GM12878 (cell line): ENCODE measurements around the gene KDM3B. TPM values are rescaled to one million over a fixed set of nuclear protein-coding genes. Genes with fewer than 3 reads are reported as not detected.
A peak's percentile ranks its signal among the peaks of the same experiment; 100 is the strongest.

Experiments
- ATAC-seq: fragments of 200-7000 bp; cut with Tn5 transposase; 3 replicates; pipeline ENCODE4 v1.9.1; 2020; ENCODE audit warnings: mild to moderate bottlenecking, moderate library complexity
- BruUV-seq: library from RNA; stranded (reverse); fragments of 400-500 nt; replicated peaks from 2 replicates; lab custom pipeline; 2021; lab: Mats Ljungman, UMichigan
- CTCF ChIA-PET: fragments of 300-600 bp; sonication (Branson Sonifier 250); formaldehyde crosslinking; extraction: SDS; loops from one replicate; lab custom pipeline; 2021; ENCODE audit warnings: inconsistent platforms; lab: Yijun Ruan, JAX
- POLR2A ChIA-PET: fragments of 350-600 bp; formaldehyde crosslinking; extraction: SDS; loops from one replicate; lab custom pipeline; 2021; ENCODE audit warnings: inconsistent platforms; lab: Charles Lee
- RAD21 ChIA-PET: fragments of 300-600 bp; sonication (Branson Sonifier 250); formaldehyde crosslinking; loops from one replicate; lab custom pipeline; 2023; ENCODE audit warnings: antibody characterized with exemption; ENCODE audit not compliant: unreplicated experiment; lab: Charles Lee
- SMC1A ChIA-PET: fragments of 300-600 bp; sonication (Branson Sonifier 250); formaldehyde crosslinking; loops from one replicate; lab custom pipeline; 2023; ENCODE audit not compliant: unreplicated experiment, uncharacterized antibody; lab: Charles Lee
- DNase-seq: peaks from one replicate; pipeline ENCODE4 v3.0.0-alpha.2; 2011; ENCODE audit warnings: low read depth, low spot score
- FAIRE-seq: peaks from 3 replicates; lab custom pipeline; 2011; peaks lifted over from hg19 to GRCh38; lab: Jason Lieb, UNC
- H2AFZ ChIP-seq: 2 replicates; pipeline ENCODE4 v1.6.0; 2011; ENCODE audit warnings: low read depth, low read length, control low read depth; ENCODE audit not compliant: control insufficient read depth
- H3K27ac ChIP-seq: 2 replicates; pipeline ENCODE4 v1.5.1; 2011; ENCODE audit warnings: control low read depth; ENCODE audit not compliant: control insufficient read depth, insufficient read depth
- H3K27me3 ChIP-seq, 2 experiments: replicated peaks in 1 of 2; 2 replicates each; pipeline versions ENCODE4 v1.6.0 to v1.6.1; 2011; ENCODE audit warnings: low read length in 1 of 2; ENCODE audit not compliant: control insufficient read depth in 2 of 2, insufficient read depth in 2 of 2
- H3K36me3 ChIP-seq, 2 experiments: 2 replicates each; pipeline ENCODE4 v1.5.1; 2011; ENCODE audit warnings: low read length in 1 of 2; ENCODE audit not compliant: control insufficient read depth in 2 of 2, insufficient read depth in 2 of 2
- H3K4me1 ChIP-seq: 2 replicates; pipeline ENCODE4 v1.6.1; 2011; ENCODE audit warnings: mild to moderate bottlenecking, low read length, moderate library complexity, mixed read lengths; ENCODE audit not compliant: control insufficient read depth, insufficient read depth
- H3K4me2 ChIP-seq: 2 replicates; pipeline ENCODE4 v1.6.0; 2011; ENCODE audit warnings: control low read depth; ENCODE audit not compliant: control insufficient read depth, insufficient read depth
- H3K4me3 ChIP-seq: fragments of 200-600 bp; sonication (generic); 2 replicates; pipeline ENCODE4 v1.5.1; 2016
- H3K79me2 ChIP-seq: 2 replicates; pipeline ENCODE4 v1.6.0; 2011; ENCODE audit warnings: low read length; ENCODE audit not compliant: control insufficient read depth, insufficient read depth
- H3K9ac ChIP-seq: 2 replicates; pipeline ENCODE4 v1.8.0; 2011; ENCODE audit warnings: low read length, control low read depth, mixed read lengths; ENCODE audit not compliant: control insufficient read depth, insufficient read depth
- H3K9me3 ChIP-seq: replicated peaks from 3 replicates; pipeline ENCODE4 v1.5.1; 2011; ENCODE audit warnings: mild to moderate bottlenecking, low read length; ENCODE audit not compliant: control insufficient read depth, insufficient read depth
- H4K20me1 ChIP-seq: 2 replicates; pipeline ENCODE4 v1.6.0; 2011; ENCODE audit not compliant: control insufficient read depth, insufficient read depth
- BCL3 ChIP-seq: IDR thresholded peaks from 2 replicates; pipeline ENCODE4 v1.6.1; 2011; ENCODE audit warnings: borderline replicate concordance, low read depth, mild to moderate bottlenecking, moderate library complexity, low read length; ENCODE audit not compliant: insufficient read depth, poor library complexity, severe bottlenecking
- IKZF1 ChIP-seq: fragments of 450-650 bp; conservative IDR thresholded peaks from 2 replicates; pipeline ENCODE4 v1.6.1; 2017; ENCODE audit warnings: antibody characterized with exemption, mild to moderate bottlenecking
- IRF4 ChIP-seq: IDR thresholded peaks from 2 replicates; pipeline ENCODE4 v1.6.1; 2011; ENCODE audit warnings: low read depth, low read length
- IRF5 ChIP-seq: fragments of 450-650 bp; IDR thresholded peaks from 2 replicates; pipeline ENCODE4 v1.6.1; 2017; ENCODE audit warnings: borderline replicate concordance
- JUNB ChIP-seq: IDR thresholded peaks from 2 replicates; pipeline ENCODE4 v1.6.1; 2016; ENCODE audit warnings: antibody characterized with exemption, mild to moderate bottlenecking
- MAX ChIP-seq: IDR thresholded peaks from 2 replicates; pipeline ENCODE4 v1.6.1; 2012; ENCODE audit warnings: low read depth, low read length, improper control_type of control experiment
- NFXL1 ChIP-seq: fragments of 450-650 bp; IDR thresholded peaks from 2 replicates; pipeline ENCODE4 v1.6.1; 2017; ENCODE audit warnings: antibody characterized with exemption, mild to moderate bottlenecking, borderline replicate concordance
- POU2F2 ChIP-seq: IDR thresholded peaks from 3 replicates; pipeline ENCODE4 v1.6.1; 2011; ENCODE audit warnings: low read depth, mild to moderate bottlenecking, low read length, borderline replicate concordance
- RELB ChIP-seq: fragments of 450-650 bp; IDR thresholded peaks from 2 replicates; pipeline ENCODE4 v1.6.1; 2017; ENCODE audit warnings: low read depth, mild to moderate bottlenecking, moderate library complexity
- ZBTB40 ChIP-seq: fragments of 450-650 bp; IDR thresholded peaks from 2 replicates; pipeline ENCODE4 v1.6.1; 2016; ENCODE audit warnings: mild to moderate bottlenecking, moderate library complexity, borderline replicate concordance
- ZNF384 ChIP-seq: IDR thresholded peaks from 2 replicates; pipeline ENCODE4 v1.6.1; 2012; ENCODE audit warnings: low read depth, mild to moderate bottlenecking, low read length, improper control_type of control experiment, borderline replicate concordance
- WGBS: methylation state at CpG from one replicate; pipeline ENCODE4 v1.1.6; 2016; ENCODE audit warnings: low lambda C conversion rate; ENCODE audit not compliant: insufficient replicate concordance, insufficient coverage; ENCODE audit errors: missing lambda C conversion rate; 5-methylcytosine and 5-hydroxymethylcytosine counted together
- in situ Hi-C: fragments of 300-500 bp; cut with MboI; formaldehyde crosslinking; loops from 9 replicates; pipeline ENCODE4 v1.14.3; 2018; ENCODE audit warnings: mixed read lengths
- intact Hi-C: fragments of 100-400 bp; cut with micrococcal nuclease; formaldehyde crosslinking; loops from one replicate; pipeline ENCODE4 v1.14.2; 2022; ENCODE audit not compliant: unreplicated experiment
- polyA plus RNA-seq, 11 experiments: library from polyadenylated mRNA; depleted of rRNA in 4 of 11; unstranded in 6 of 11; stranded (reverse) in 5 of 11; fragments of >200 nt; fragmentation: Nextera tagmentation in 4 of 11; fragmentation: Illumina TruSeq in 1 of 11; extraction: Ambion mirVana in 4 of 11; extraction: Trizol in 1 of 11; gene quantifications; 1 replicate in 1 of 11; 2 replicates in 10 of 11; pipeline versions ENCODE4 v1.2.1 to v1.2.3, GENCODE V29; 2011 to 2016; ENCODE audit warnings: inconsistent platforms in 2 of 11, missing spikeins in 2 of 11, low read depth in 1 of 11
- total RNA-seq, 4 experiments: library from RNA; depleted of rRNA in 3 of 4; stranded (reverse); fragments of >200 nt in 3 of 4; fragmentation: Illumina TruSeq in 1 of 4; extraction: Trizol in 1 of 4; gene quantifications; 2 replicates each; pipeline versions ENCODE4 v1.2.1 to v1.2.3, GENCODE V29; 2013 to 2021

KDM3B gene
- total and polyA plus RNA-seq, 10 of the 15 experiments (the other 5 are each of a cell fraction or from before 2014, with no cell fraction given) = 8.5 to 45.7 (median 29.0) TPM

GRCh38 chr5:138402640-138403039, 50.2 kb downstream of the KDM3B start (continued):
- TF ChIP-seq ZBTB40 = no peak
- no peak for TF ChIP-seq IKZF1

GRCh38 chr5:138408023-138408422, 55.5 kb downstream of the KDM3B start:
- H3K27ac ChIP-seq = peak overlapping the region; percentile 52
- SMC1A ChIA-PET = interaction anchor here (1.1 to 3.8 kb wide), 5 partner anchors 36 to 231 kb away, joined by 3 to 18 read pairs (median 3); partner anchors contain the start of genes KDM3B and KIF20A
- intact Hi-C loops (no loop called here), in situ Hi-C loops (no loop called here)
- no TSS peak for BruUV-seq
- H3K9ac ChIP-seq = no peak overlapping the region
- H3K27me3 ChIP-seq = no peaks in the 10 kb centered on the region
- 28% methylated on average over 5 of the region's 5 CpGs for WGBS
- RAD21 ChIA-PET = interaction anchor here (0.7 to 1.3 kb wide), 9 partner anchors 53 to 519 kb away, joined by 3 to 6 read pairs (median 3); partner anchors contain the start of genes CDC23, EGR1, FAM53C and PKD2L2
- H2AFZ ChIP-seq = peak overlapping the region; percentile 66
- H3K36me3 ChIP-seq = peaks cover 2 to 10% of the 10 kb centered on the region in 2 experiments; a peak in 3 of 4 replicates
- 0 out of 2 replicates have a peak overlapping the region, but pooled peaks have one; percentile 33 for H3K4me2 ChIP-seq
- ATAC-seq (peak; percentile 97), FAIRE-seq (no peak), DNase-seq (peak; percentile 42)
- H3K9me3 ChIP-seq = no peaks in the 10 kb centered on the region; the same call in 2 of the 3 replicates
- POLR2A ChIA-PET = interaction anchor here (0.7 to 2.0 kb wide), 5 partner anchors 13 to 119 kb away, joined by 3 to 9 read pairs (median 5); partner anchors contain the start of genes FAM53C and KDM3B
- no peak overlapping the region for H3K4me3 ChIP-seq
- CTCF ChIA-PET = interaction anchor here (0.7 to 3.4 kb wide), 8 partner anchors 11 to 69 kb away, joined by 3 to 17 read pairs (median 3); partner anchors contain the start of gene KDM3B
- H3K79me2 ChIP-seq = no peaks in the 10 kb centered on the region
- H3K4me1 ChIP-seq = peaks cover 6% of the 10 kb centered on the region; the same call in 1 of the 2 replicates
- no peaks in the 10 kb centered on the region for H4K20me1 ChIP-seq
- TF ChIP-seq IRF5 (no peak), IRF4 (no peak), ZNF384 (peak; percentile 63), POU2F2 (peak; percentile 86; the same call in 2 of the 3 replicates), BCL3 (no peak), NFXL1 (no peak), JUNB (peak; percentile 8; the same call in 1 of the 2 replicates), MAX (no peak), RELB (peak; percentile 43; the same call in 1 of the 2 replicates)
